HepG2 (cell line): ENCODE measurements around the gene CNIH4. TPM values are rescaled to one million over a fixed set of nuclear protein-coding genes. Genes with fewer than 3 reads are reported as not detected.
A peak's percentile ranks its signal among the peaks of the same experiment; 100 is the strongest.

Source experiments
- ARHGAP35 ChIP-seq: sonication (generic); formaldehyde crosslinking; IDR thresholded peaks from 2 replicates; pipeline ENCODE4 v1.9.0; 2022; ENCODE audit warnings: mild to moderate bottlenecking, inconsistent platforms, moderate library complexity, missing genetic modification reagents, borderline replicate concordance
- BATF2 ChIP-seq: sonication (generic); formaldehyde crosslinking; IDR thresholded peaks from 2 replicates; pipeline ENCODE4 v1.8.0; 2022; ENCODE audit warnings: mild to moderate bottlenecking, missing genetic modification reagents, moderate library complexity
- FOXO4 ChIP-seq: sonication (generic); formaldehyde crosslinking; conservative IDR thresholded peaks from 2 replicates; pipeline ENCODE4 v1.8.1; 2023; ENCODE audit warnings: missing genetic modification reagents
- FOXP4 ChIP-seq: sonication (generic); formaldehyde crosslinking; IDR thresholded peaks from 2 replicates; pipeline ENCODE4 v1.4.0; 2020; ENCODE audit warnings: missing genetic modification reagents
- IKZF4 ChIP-seq: sonication (generic); formaldehyde crosslinking; IDR thresholded peaks from 2 replicates; pipeline ENCODE4 v1.5.1; 2020; ENCODE audit warnings: borderline replicate concordance, mild to moderate bottlenecking, low read depth, missing genetic modification reagents; ENCODE audit errors: not compliant biosample characterization
- NCOA2 ChIP-seq: sonication (generic); formaldehyde crosslinking; IDR thresholded peaks from 2 replicates; pipeline ENCODE4 v1.8.0; 2022; ENCODE audit warnings: inconsistent platforms
- PPARG ChIP-seq: conservative IDR thresholded peaks from 2 replicates; pipeline ENCODE4 v1.6.1; 2016; ENCODE audit warnings: missing biosample characterization, missing genetic modification reagents
- RBM39 ChIP-seq: fragments of 200-400 bp; formaldehyde crosslinking; IDR thresholded peaks from one replicate; pipeline ENCODE4 v1.6.1; 2018; ENCODE audit warnings: antibody characterized with exemption, mild to moderate bottlenecking, low read depth, low read length; ENCODE audit not compliant: poor library complexity, severe bottlenecking
- TFDP2 ChIP-seq: sonication (generic); formaldehyde crosslinking; IDR thresholded peaks from 2 replicates; pipeline ENCODE4 v1.4.0; 2020; ENCODE audit warnings: missing genetic modification reagents
- UBTF ChIP-seq: sonication (generic); formaldehyde crosslinking; IDR thresholded peaks from 2 replicates; pipeline ENCODE4 v1.4.0; 2020; ENCODE audit warnings: mild to moderate bottlenecking, missing genetic modification reagents
- ZNF44 ChIP-seq: sonication (generic); formaldehyde crosslinking; IDR thresholded peaks from 2 replicates; pipeline ENCODE4 v1.5.1; 2020; ENCODE audit warnings: mild to moderate bottlenecking, missing genetic modification reagents
- ZNF746 ChIP-seq: sonication (generic); formaldehyde crosslinking; IDR thresholded peaks from 2 replicates; pipeline ENCODE4 v1.8.0; 2022; ENCODE audit warnings: mild to moderate bottlenecking, missing genetic modification reagents
- ZXDC ChIP-seq: sonication (generic); formaldehyde crosslinking; IDR thresholded peaks from 2 replicates; pipeline ENCODE4 v1.5.0; 2020; ENCODE audit warnings: mild to moderate bottlenecking, missing genetic modification reagents
- polyA plus RNA-seq, 8 experiments: library from polyadenylated mRNA; depleted of rRNA in 3 of 8; stranded (reverse) in 7 of 8; unstranded in 1 of 8; fragments of >200 nt; fragmentation: Illumina TruSeq in 4 of 8; extraction: Trizol in 4 of 8; gene quantifications; 2 replicates each; pipeline versions ENCODE4 v1.2.1 to v1.2.3, GENCODE V29; 2011 to 2016; ENCODE audit warnings: low read depth in 4 of 8, missing spikeins in 1 of 8, mixed read lengths in 1 of 8; ENCODE audit not compliant: insufficient read depth in 1 of 8
- total RNA-seq, 5 experiments: library from RNA; depleted of rRNA; stranded (reverse); fragments of >200 nt; fragmentation: Illumina TruSeq; extraction: Trizol; gene quantifications; 2 replicates each; pipeline ENCODE4 v1.2.3, GENCODE V29; 2016; ENCODE audit warnings: low read depth in 1 of 5

Gene CNIH4
- total and polyA plus RNA-seq, 2 of the 13 experiments (the other 11 are each of a cell fraction or from before 2014, with no cell fraction given): 51.8 to 52.9 TPM

- TF ChIP-seq ZXDC (peak; percentile 80), BATF2 (CRISPR knock-in tag) (0 out of 2 replicates have a peak, but pooled peaks have one; percentile 46), IKZF4 (peak; percentile 55), UBTF (CRISPR knock-in tag) (peak; percentile 84), ZNF44 (0 out of 2 replicates have a peak, but pooled peaks have one; percentile 63), NCOA2 (CRISPR knock-in tag) (0 out of 2 replicates have a peak, but pooled peaks have one; percentile 3), TFDP2 (peak; percentile 62; the same call in 1 of the 2 replicates), FOXP4 (CRISPR knock-in tag) (0 out of 2 replicates have a peak, but pooled peaks have one; percentile 13), RBM39 (peak; percentile 48), ZNF746 (CRISPR knock-in tag) (peak; percentile 67; the same call in 1 of the 2 replicates), ARHGAP35 (CRISPR knock-in tag) (peak; percentile 66; the same call in 1 of the 2 replicates), PPARG (CRISPR knock-in tag) (no peak), FOXO4 (CRISPR knock-in tag) (no peak)
Measured at GRCh38 chr1:224356685-224357625, at the start of gene CNIH4 (continued).
